IPS-18c (cell line): ENCODE results near the gene C9orf85.

Source experiments
- H3K4me3 ChIP-seq: 2 replicates; pipeline ENCODE4 v1.7.0; 2013; ENCODE audit warnings: low read depth, mild to moderate bottlenecking, low read length, moderate library complexity; ENCODE audit not compliant: insufficient read depth
- H3K9me3 ChIP-seq: one replicate; pipeline ENCODE4 v1.6.1; 2013; ENCODE audit warnings: mild to moderate bottlenecking, low read length, moderate library complexity; ENCODE audit not compliant: control insufficient read depth, insufficient read depth

Gene C9orf85

GRCh38 chr9:71911061-71911907, at the start of gene C9orf85, which contains the start of gene ABHD17B:
Gene C9orf85, plus strand, starts transcription at chr9:71911639. Its CDS starts 96 bp downstream, at chr9:71911735.
Gene ABHD17B, minus strand, starts transcription at chr9:71911193. Its CDS starts 36,113 bp downstream, at chr9:71875080.
- H3K9me3 ChIP-seq: no peaks in the 10 kb centered on the region
- H3K4me3 ChIP-seq: peak within 1 kb of the TSS; percentile 95

GRCh38 chr9:71863631-71864030, 47.8 kb upstream of the C9orf85 start:
- no peaks in the 10 kb centered on the region for H3K9me3 ChIP-seq
- no peak overlapping the region for H3K4me3 ChIP-seq

GRCh38 chr9:71875345-71875744, 36.1 kb upstream of the C9orf85 start:
- peaks cover 2% of the 10 kb centered on the region for H3K9me3 ChIP-seq
- no peak overlapping the region for H3K4me3 ChIP-seq

- Histone ChIP-seq H3K9me3 (peaks cover 2% of the 10 kb centered on the region), H3K4me3 (no peak overlapping the region)
Measured at GRCh38 chr9:71876106-71876505, 35.3 kb upstream of the C9orf85 start.

GRCh38 chr9:71876829-71877228, 34.6 kb upstream of the C9orf85 start:
- peaks cover 2% of the 10 kb centered on the region for H3K9me3 ChIP-seq

GRCh38 chr9:71878327-71879274, 32.8 kb upstream of the C9orf85 start:
- H3K4me3 ChIP-seq: no peak overlapping the region
- H3K9me3 ChIP-seq: peaks cover 2% of the 10 kb centered on the region

More at GRCh38 chr9:71876829-71877228, 34.6 kb upstream of the C9orf85 start:
- no peak overlapping the region for H3K4me3 ChIP-seq

GRCh38 chr9:71879644-71880174, 31.7 kb upstream of the C9orf85 start:
- Histone ChIP-seq H3K9me3 (peaks cover 2% of the 10 kb centered on the region), H3K4me3 (no peak overlapping the region)

- Histone ChIP-seq H3K4me3 (no peak overlapping the region), H3K9me3 (peaks cover under 1% of the 10 kb centered on the region)
Measured at GRCh38 chr9:71884005-71884404, 27.4 kb upstream of the C9orf85 start.

GRCh38 chr9:71885467-71885866, 26.0 kb upstream of the C9orf85 start:
- no peaks in the 10 kb centered on the region for H3K9me3 ChIP-seq
- H3K4me3 ChIP-seq: no peak overlapping the region

GRCh38 chr9:71886015-71886414, 25.4 kb upstream of the C9orf85 start:
- H3K4me3 ChIP-seq: no peak overlapping the region
- no peaks in the 10 kb centered on the region for H3K9me3 ChIP-seq

GRCh38 chr9:71886541-71886940, 24.9 kb upstream of the C9orf85 start:
- no peaks in the 10 kb centered on the region for H3K9me3 ChIP-seq
- no peak overlapping the region for H3K4me3 ChIP-seq

- Histone ChIP-seq H3K4me3 (no peak overlapping the region), H3K9me3 (no peaks in the 10 kb centered on the region)
Measured at GRCh38 chr9:71887362-71887761, 24.1 kb upstream of the C9orf85 start.

GRCh38 chr9:71890042-71890679, 21.3 kb upstream of the C9orf85 start:
- H3K4me3 ChIP-seq: no peak overlapping the region
- no peaks in the 10 kb centered on the region for H3K9me3 ChIP-seq

GRCh38 chr9:71891557-71892189, 19.8 kb upstream of the C9orf85 start:
- H3K4me3 ChIP-seq: no peak overlapping the region
- no peaks in the 10 kb centered on the region for H3K9me3 ChIP-seq

- H3K4me3 ChIP-seq: no peak overlapping the region
- H3K9me3 ChIP-seq: no peaks in the 10 kb centered on the region
Measured at GRCh38 chr9:71895117-71895516, 16.3 kb upstream of the C9orf85 start.

GRCh38 chr9:71895955-71896354, 15.5 kb upstream of the C9orf85 start:
- no peak overlapping the region for H3K4me3 ChIP-seq
- H3K9me3 ChIP-seq: no peaks in the 10 kb centered on the region

- Histone ChIP-seq H3K4me3 (no peak overlapping the region), H3K9me3 (no peaks in the 10 kb centered on the region)
Measured at GRCh38 chr9:71896761-71897160, 14.7 kb upstream of the C9orf85 start.
